ENCODE data around the gene FDXR.

DNA sequence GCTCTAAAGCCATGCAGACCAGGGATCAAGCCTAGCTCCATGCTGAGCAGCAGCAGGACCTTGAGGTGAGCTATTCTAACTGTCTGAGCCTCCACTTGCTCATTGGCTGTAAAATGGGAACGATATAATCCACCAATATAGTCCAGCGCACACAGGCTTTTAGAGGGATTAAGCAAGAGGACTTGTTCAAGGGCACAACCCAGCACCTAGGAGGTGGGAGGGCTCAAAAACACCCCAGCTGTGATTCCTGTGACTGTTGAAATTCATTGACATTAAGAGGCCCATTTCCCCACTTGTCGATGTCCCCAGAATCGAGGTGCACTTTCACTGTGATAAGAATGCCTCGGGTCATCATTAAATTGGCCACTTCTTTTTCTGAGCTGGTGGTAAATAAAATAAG lies 46.1 kb upstream of the FDXR start:
- TF ChIP-seq, protein P1, sequence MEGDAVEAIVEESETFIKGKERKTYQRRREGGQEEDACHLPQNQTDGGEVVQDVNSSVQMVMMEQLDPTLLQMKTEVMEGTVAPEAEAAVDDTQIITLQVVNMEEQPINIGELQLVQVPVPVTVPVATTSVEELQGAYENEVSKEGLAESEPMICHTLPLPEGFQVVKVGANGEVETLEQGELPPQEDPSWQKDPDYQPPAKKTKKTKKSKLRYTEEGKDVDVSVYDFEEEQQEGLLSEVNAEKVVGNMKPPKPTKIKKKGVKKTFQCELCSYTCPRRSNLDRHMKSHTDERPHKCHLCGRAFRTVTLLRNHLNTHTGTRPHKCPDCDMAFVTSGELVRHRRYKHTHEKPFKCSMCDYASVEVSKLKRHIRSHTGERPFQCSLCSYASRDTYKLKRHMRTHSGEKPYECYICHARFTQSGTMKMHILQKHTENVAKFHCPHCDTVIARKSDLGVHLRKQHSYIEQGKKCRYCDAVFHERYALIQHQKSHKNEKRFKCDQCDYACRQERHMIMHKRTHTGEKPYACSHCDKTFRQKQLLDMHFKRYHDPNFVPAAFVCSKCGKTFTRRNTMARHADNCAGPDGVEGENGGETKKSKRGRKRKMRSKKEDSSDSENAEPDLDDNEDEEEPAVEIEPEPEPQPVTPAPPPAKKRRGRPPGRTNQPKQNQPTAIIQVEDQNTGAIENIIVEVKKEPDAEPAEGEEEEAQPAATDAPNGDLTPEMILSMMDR (IDR thresholded peaks at IDR 0.05; ENCODE audit: insufficient read depth, low read depth, low read length): no peak
- TF ChIP-seq EZH2 (IDR thresholded peaks at IDR 0.05; ENCODE audit: insufficient read depth, low read length): no peak

Data from astrocyte (in vitro differentiated cells and primary cell).